ENCODE measurements around the gene CYP1A2.

Gene CYP1A2, protein sequence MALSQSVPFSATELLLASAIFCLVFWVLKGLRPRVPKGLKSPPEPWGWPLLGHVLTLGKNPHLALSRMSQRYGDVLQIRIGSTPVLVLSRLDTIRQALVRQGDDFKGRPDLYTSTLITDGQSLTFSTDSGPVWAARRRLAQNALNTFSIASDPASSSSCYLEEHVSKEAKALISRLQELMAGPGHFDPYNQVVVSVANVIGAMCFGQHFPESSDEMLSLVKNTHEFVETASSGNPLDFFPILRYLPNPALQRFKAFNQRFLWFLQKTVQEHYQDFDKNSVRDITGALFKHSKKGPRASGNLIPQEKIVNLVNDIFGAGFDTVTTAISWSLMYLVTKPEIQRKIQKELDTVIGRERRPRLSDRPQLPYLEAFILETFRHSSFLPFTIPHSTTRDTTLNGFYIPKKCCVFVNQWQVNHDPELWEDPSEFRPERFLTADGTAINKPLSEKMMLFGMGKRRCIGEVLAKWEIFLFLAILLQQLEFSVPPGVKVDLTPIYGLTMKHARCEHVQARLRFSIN

DNA sequence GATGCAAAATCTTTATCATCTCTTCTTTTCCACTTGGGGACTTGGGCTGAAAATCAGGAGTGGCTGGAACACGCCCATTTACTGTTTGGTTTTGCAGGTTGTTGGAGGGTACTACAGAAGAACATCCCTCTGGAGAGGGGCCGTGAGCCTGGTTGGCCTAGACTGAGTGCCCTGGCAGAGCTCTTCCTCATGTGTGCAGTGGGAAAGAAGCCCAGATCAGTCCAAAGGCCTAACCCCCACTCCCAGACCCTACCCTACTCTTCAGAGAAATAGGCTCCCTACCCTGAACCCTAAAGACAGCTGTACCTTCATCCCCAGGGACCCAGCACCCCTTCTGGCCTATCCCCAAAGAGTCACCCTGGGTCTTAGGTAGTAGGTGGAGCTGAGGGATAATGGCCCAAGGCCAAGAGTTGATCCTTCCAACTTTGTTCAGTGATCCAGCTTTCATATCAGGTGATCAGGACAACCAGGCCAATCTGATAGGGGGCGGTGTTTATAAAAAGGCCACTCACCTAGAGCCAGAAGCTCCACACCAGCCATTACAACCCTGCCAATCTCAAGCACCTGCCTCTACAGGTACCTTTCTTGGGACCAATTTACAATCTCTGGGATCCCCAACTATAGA is at the start of gene CYP1A2:
CYP1A2 (plus strand) TSS at position 524 of the 625 bp plus-strand sequence. CDS start 894 bp downstream, outside the sequence.
- no peak within 1 kb of the TSS for H3K27ac ChIP-seq (ENCODE audit: low read depth, low read length)
- H3K4me3 ChIP-seq (ENCODE audit: low read depth, low read length): no peak within 1 kb of the TSS
- H3K27me3 ChIP-seq (ENCODE audit: control insufficient read depth, insufficient read depth, low read length): peaks cover 5% of the 10 kb centered on the region; the same call in 1 of the 2 replicates
- no peaks in the 10 kb centered on the region for H3K9me3 ChIP-seq (ENCODE audit: control insufficient read depth, insufficient read depth, low read length)
- no peaks in the 10 kb centered on the region for H3K36me3 ChIP-seq (ENCODE audit: control insufficient read depth, insufficient read depth, low read length)
- no peak within 1 kb of the TSS for H3K9ac ChIP-seq (ENCODE audit: low read depth, low read length)
- 0 out of 2 replicates have a peak, but pooled peaks cover 3% of the 10 kb centered on the region for H3K4me1 ChIP-seq (ENCODE audit: control insufficient read depth, insufficient read depth, low read length)

GRCh38 chr15:74709011-74709410 is 39.6 kb upstream of the CYP1A2 start:
- no peak overlapping the region for H3K27ac ChIP-seq (ENCODE audit: low read depth, low read length)
- no peaks in the 10 kb centered on the region for H3K9me3 ChIP-seq (ENCODE audit: control insufficient read depth, insufficient read depth, low read length)
- no peak overlapping the region for H3K9ac ChIP-seq (ENCODE audit: low read depth, low read length)
- H3K4me1 ChIP-seq (ENCODE audit: control insufficient read depth, insufficient read depth, low read length): no peaks in the 10 kb centered on the region
- H3K27me3 ChIP-seq (ENCODE audit: control insufficient read depth, insufficient read depth, low read length): no peaks in the 10 kb centered on the region
- H3K4me3 ChIP-seq (ENCODE audit: low read depth, low read length): no peak overlapping the region
- H3K36me3 ChIP-seq (ENCODE audit: control insufficient read depth, insufficient read depth, low read length): no peaks in the 10 kb centered on the region

DNA sequence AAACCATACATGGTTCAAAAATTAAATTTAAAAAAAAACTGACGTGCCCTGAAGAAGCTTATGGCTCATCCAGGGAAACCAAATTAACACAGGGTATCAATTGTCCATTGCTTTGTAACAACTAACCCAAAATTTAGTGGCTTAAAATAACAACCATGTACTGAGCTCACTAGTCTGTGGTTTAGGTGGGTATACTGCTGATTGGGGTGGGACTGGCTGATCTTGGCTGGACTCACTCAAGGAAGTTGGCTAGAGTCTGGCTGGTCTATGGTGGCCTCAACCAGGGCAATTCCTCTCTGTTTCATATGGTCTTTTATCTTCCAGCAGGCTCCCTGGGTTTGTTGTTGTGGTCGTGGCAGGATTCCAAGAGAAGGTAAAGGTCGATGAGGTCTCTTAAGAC is 38.8 kb upstream of the CYP1A2 start:
- Histone ChIP-seq H3K36me3 (ENCODE audit: control insufficient read depth, insufficient read depth, low read length) (no peaks in the 10 kb centered on the region), H3K4me3 (ENCODE audit: low read depth, low read length) (no peak overlapping the region), H3K27me3 (ENCODE audit: control insufficient read depth, insufficient read depth, low read length) (no peaks in the 10 kb centered on the region), H3K9me3 (ENCODE audit: control insufficient read depth, insufficient read depth, low read length) (no peaks in the 10 kb centered on the region), H3K9ac (ENCODE audit: low read depth, low read length) (no peak overlapping the region), H3K27ac (ENCODE audit: low read depth, low read length) (no peak overlapping the region), H3K4me1 (ENCODE audit: control insufficient read depth, insufficient read depth, low read length) (no peaks in the 10 kb centered on the region)

DNA sequence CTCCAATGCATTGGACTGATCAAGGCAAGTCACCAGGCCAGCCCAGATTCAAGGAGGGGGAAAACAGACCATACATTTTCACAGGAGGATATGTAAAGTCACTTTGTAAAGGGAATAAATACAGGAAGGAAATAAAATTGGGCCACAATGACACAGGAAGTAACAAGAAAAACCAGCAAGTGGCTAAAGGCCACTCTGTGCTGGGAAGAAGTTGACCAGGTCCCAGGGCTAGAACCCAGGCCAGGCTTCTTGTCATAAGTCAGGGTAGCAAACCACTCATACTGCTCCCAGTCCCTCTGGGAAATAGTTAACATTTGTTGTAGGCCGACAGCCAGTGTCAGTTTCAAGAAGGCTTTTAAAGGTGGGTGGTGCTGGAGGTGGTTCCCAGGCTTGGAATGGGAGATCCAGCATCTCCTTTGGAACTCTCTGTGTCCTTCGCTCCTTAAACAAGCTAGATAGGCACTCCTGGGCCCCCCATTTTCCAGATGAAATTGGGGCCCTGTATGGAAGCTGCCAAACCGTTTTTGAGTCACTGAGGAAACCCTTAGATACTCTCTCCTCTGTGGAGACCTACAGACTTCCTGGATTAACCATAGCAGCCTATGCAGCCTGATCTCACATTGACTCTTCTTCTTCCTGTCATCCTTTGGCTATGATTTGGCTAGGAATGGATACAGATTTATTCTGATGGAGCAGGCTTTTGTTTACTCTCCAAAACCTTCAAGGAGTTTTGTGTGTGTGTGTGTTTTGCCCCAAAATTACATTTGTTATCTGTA is 38.1 kb upstream of the CYP1A2 start:
- Histone ChIP-seq H3K4me1 (ENCODE audit: control insufficient read depth, insufficient read depth, low read length) (no peaks in the 10 kb centered on the region), H3K36me3 (ENCODE audit: control insufficient read depth, insufficient read depth, low read length) (no peaks in the 10 kb centered on the region), H3K9me3 (ENCODE audit: control insufficient read depth, insufficient read depth, low read length) (no peaks in the 10 kb centered on the region), H3K27me3 (ENCODE audit: control insufficient read depth, insufficient read depth, low read length) (no peaks in the 10 kb centered on the region), H3K27ac (ENCODE audit: low read depth, low read length) (no peak overlapping the region), H3K4me3 (ENCODE audit: low read depth, low read length) (no peak overlapping the region), H3K9ac (ENCODE audit: low read depth, low read length) (no peak overlapping the region)

GRCh38 chr15:74712311-74712710 is 36.3 kb upstream of the CYP1A2 start:
- no peaks in the 10 kb centered on the region for H3K27me3 ChIP-seq (ENCODE audit: control insufficient read depth, insufficient read depth, low read length)
- H3K9me3 ChIP-seq (ENCODE audit: control insufficient read depth, insufficient read depth, low read length): no peaks in the 10 kb centered on the region
- H3K36me3 ChIP-seq (ENCODE audit: control insufficient read depth, insufficient read depth, low read length): no peaks in the 10 kb centered on the region
- H3K4me1 ChIP-seq (ENCODE audit: control insufficient read depth, insufficient read depth, low read length): no peaks in the 10 kb centered on the region
- H3K9ac ChIP-seq (ENCODE audit: low read depth, low read length): no peak overlapping the region
- H3K27ac ChIP-seq (ENCODE audit: low read depth, low read length): no peak overlapping the region
- H3K4me3 ChIP-seq (ENCODE audit: low read depth, low read length): no peak overlapping the region

- no peaks in the 10 kb centered on the region for H3K36me3 ChIP-seq (ENCODE audit: control insufficient read depth, insufficient read depth, low read length)
- no peak overlapping the region for H3K27ac ChIP-seq (ENCODE audit: low read depth, low read length)
- H3K9me3 ChIP-seq (ENCODE audit: control insufficient read depth, insufficient read depth, low read length): no peaks in the 10 kb centered on the region
- H3K27me3 ChIP-seq (ENCODE audit: control insufficient read depth, insufficient read depth, low read length): no peaks in the 10 kb centered on the region
- no peak overlapping the region for H3K9ac ChIP-seq (ENCODE audit: low read depth, low read length)
- H3K4me3 ChIP-seq (ENCODE audit: low read depth, low read length): no peak overlapping the region
- no peaks in the 10 kb centered on the region for H3K4me1 ChIP-seq (ENCODE audit: control insufficient read depth, insufficient read depth, low read length)
Measured at GRCh38 chr15:74716651-74717050, 32.0 kb upstream of the CYP1A2 start.

DNA sequence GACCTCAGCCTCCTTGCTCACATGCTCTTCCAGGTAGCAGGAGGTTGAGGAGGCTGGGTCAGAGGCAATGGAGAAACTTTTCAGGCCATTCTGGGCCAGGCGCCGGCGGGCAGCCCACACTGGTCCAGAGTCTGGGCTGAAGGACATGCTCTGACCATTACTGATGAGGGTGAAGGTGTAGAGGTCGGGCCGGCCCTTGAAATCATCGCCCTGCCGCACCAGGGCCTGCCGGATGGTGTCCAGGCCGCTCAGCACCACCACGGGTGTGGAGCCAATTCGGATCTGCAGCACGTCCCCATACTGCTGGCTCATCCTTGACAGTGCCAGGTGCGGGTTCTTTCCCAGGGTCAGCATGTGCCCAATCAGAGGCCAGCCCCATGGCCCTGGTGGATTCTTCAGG is 26.1 kb upstream of the CYP1A2 start:
- Histone ChIP-seq H3K27ac (ENCODE audit: low read depth, low read length) (no peak overlapping the region), H3K27me3 (ENCODE audit: control insufficient read depth, insufficient read depth, low read length) (peaks cover 31% of the 10 kb centered on the region), H3K9ac (ENCODE audit: low read depth, low read length) (no peak overlapping the region), H3K4me1 (ENCODE audit: control insufficient read depth, insufficient read depth, low read length) (peaks cover 3% of the 10 kb centered on the region; the same call in 1 of the 2 replicates), H3K36me3 (ENCODE audit: control insufficient read depth, insufficient read depth, low read length) (no peaks in the 10 kb centered on the region), H3K4me3 (ENCODE audit: low read depth, low read length) (no peak overlapping the region), H3K9me3 (ENCODE audit: control insufficient read depth, insufficient read depth, low read length) (no peaks in the 10 kb centered on the region)

DNA sequence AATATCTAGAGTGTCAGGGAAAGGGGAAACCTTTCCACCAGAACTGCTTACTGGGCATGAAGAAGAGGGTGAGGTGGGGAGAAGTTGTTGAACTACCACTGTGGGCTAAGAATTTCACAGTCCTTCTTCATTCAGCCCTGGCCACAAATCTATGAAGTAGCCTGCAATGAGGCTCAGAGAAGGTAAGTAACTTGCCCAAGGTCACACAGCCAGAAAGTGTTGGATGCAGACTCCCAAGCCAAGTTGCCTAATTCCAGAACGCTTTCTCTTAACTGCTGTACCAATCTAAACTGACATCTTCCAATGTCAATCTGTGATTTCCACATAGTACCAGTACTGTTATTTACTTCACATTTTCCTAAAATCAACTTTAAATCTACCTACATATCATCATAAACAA is 25.5 kb upstream of the CYP1A2 start:
- H3K4me1 ChIP-seq (ENCODE audit: control insufficient read depth, insufficient read depth, low read length): peaks cover 3% of the 10 kb centered on the region; the same call in 1 of the 2 replicates
- no peak overlapping the region for H3K9ac ChIP-seq (ENCODE audit: low read depth, low read length)
- no peak overlapping the region for H3K4me3 ChIP-seq (ENCODE audit: low read depth, low read length)
- H3K36me3 ChIP-seq (ENCODE audit: control insufficient read depth, insufficient read depth, low read length): no peaks in the 10 kb centered on the region
- H3K27me3 ChIP-seq (ENCODE audit: control insufficient read depth, insufficient read depth, low read length): peaks cover 35% of the 10 kb centered on the region
- H3K27ac ChIP-seq (ENCODE audit: low read depth, low read length): no peak overlapping the region
- no peaks in the 10 kb centered on the region for H3K9me3 ChIP-seq (ENCODE audit: control insufficient read depth, insufficient read depth, low read length)

DNA sequence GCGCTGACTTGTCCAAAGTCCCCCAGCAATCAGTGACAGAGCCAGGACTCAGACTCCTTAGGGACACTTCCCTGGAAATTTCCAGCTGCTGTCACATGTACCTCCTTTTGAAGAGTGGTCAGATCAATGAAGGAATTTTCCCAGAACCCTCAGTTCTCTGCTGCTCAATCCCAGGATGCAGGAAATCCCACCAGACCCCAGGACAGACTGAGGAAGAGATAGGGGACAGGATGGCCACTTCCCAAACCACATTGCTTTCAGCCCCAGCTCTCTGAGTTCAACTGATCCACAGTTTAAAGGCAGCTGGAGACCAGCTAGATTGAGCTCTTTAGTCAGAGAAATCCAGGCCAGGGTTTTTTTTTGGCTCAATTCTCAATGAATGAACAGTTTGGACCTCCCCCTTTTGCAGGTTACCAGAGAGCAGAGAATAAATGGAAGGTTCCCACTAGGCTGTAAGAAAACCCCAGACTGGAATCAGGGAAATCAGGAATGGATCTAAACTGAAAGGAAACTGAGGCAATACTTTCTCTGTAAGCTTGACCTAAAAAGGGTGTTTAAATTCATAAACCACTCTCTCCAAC is 24.8 kb upstream of the CYP1A2 start:
- no peak overlapping the region for H3K9ac ChIP-seq (ENCODE audit: low read depth, low read length)
- H3K9me3 ChIP-seq (ENCODE audit: control insufficient read depth, insufficient read depth, low read length): no peaks in the 10 kb centered on the region
- peaks cover 35% of the 10 kb centered on the region for H3K27me3 ChIP-seq (ENCODE audit: control insufficient read depth, insufficient read depth, low read length)
- H3K4me1 ChIP-seq (ENCODE audit: control insufficient read depth, insufficient read depth, low read length): peaks cover 3% of the 10 kb centered on the region; the same call in 1 of the 2 replicates
- no peaks in the 10 kb centered on the region for H3K36me3 ChIP-seq (ENCODE audit: control insufficient read depth, insufficient read depth, low read length)
- no peak overlapping the region for H3K4me3 ChIP-seq (ENCODE audit: low read depth, low read length)
- H3K27ac ChIP-seq (ENCODE audit: low read depth, low read length): no peak overlapping the region

- H3K27me3 ChIP-seq (ENCODE audit: control insufficient read depth, insufficient read depth, low read length): peaks cover 35% of the 10 kb centered on the region
- H3K4me1 ChIP-seq (ENCODE audit: control insufficient read depth, insufficient read depth, low read length): peaks cover 3% of the 10 kb centered on the region; the same call in 1 of the 2 replicates
- H3K9ac ChIP-seq (ENCODE audit: low read depth, low read length): no peak overlapping the region
- no peaks in the 10 kb centered on the region for H3K36me3 ChIP-seq (ENCODE audit: control insufficient read depth, insufficient read depth, low read length)
- H3K9me3 ChIP-seq (ENCODE audit: control insufficient read depth, insufficient read depth, low read length): no peaks in the 10 kb centered on the region
- no peak overlapping the region for H3K27ac ChIP-seq (ENCODE audit: low read depth, low read length)
- no peak overlapping the region for H3K4me3 ChIP-seq (ENCODE audit: low read depth, low read length)
Measured at GRCh38 chr15:74724570-74725224, 23.9 kb upstream of the CYP1A2 start.
